Fibroblast of skin of abdomen (primary cell): ENCODE measurements around the gene MEF2C.
A peak's percentile ranks its signal among the peaks of the same experiment; 100 is the strongest.

Experiments used
- DNase-seq: peaks from one replicate; pipeline ENCODE4 v3.0.0-alpha.2; 2013

Gene MEF2C

GRCh38 chr5:88708682-88709398, 174.1 kb downstream of the MEF2C start:
- no peak for DNase-seq

GRCh38 chr5:88708021-88708420, 175.0 kb downstream of the MEF2C start:
- no peak for DNase-seq

- no peak for DNase-seq
Observed at GRCh38 chr5:88707216-88707965, 175.6 kb downstream of the MEF2C start.

- no peak for DNase-seq
Observed at GRCh38 chr5:88702332-88702731, 180.7 kb downstream of the MEF2C start.

DNA sequence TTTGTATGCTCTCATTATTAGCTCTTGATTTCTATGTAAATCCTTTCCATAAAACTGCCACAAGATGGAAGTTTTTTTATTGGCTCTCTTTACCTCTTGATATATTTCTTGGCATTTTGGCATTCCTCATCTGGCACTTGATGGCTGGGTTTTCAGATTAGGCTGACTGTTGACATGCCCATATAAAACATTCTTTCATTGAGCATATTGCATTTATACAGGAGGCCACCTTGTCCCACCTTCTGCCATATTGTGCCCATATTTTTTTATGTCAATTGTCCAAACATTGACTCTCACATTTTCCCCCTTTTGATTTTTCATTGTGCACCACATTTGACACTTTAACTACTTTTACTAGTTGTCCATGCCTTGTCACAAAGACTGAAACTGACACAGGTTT, 182.9 kb downstream of the MEF2C start:
- DNase-seq: no peak

DNA sequence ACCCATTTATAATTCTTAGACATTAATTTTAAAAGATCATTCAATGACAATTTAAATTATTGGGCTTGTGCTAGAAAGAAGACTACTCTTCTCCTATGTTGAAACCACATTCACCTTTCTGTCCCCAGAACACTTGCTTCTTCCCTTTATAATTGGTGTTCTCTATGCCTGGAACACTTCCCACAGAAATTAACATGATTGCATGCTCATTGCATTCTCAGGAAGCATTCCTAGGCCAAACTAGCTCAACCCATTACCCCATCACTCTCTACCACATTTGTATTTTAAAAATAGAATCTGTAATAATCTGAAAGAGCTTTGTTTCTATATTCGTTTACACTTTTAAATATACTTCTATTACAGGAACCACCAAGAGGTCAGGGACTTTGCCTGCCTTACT, 184.7 kb downstream of the MEF2C start:
- DNase-seq: no peak

DNA sequence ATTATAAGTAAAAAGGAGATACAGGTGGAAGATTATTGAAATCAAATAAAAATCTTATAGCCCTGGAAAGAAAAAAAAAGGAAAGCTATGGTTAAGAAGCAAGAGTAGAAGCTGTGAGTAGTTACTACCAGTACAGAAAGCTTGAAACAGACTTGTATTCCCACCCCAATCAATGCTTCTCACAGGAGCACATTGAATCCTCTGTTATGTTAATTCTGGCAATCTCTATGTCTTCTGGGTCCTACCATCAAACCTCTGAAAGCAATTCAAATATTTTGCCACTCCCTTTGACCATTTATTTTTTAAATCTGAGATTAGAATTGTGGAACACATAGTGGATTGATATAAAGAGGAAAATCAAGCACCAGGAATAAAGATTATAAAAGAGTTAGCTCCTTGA, 186.5 kb downstream of the MEF2C start:
- DNase-seq: no peak

DNA sequence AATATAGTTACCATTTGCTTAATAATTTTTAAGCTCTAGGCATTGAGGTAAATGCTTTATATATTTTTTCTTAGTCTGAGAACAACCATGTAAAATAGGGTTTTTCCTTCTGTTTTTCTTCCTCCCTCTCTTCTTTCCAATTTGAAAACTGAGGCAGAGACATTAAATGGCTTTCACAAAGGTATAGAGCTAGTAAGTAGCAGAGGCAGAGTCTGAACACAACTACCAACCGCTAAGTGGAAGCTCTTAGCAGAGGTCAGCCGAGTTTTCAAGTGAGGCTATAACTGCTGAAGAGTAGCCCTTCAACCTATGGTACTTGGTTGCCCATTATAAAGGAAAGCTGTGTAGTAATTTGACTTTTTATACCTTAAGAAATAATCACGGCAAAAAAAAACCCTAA, 187.1 kb downstream of the MEF2C start:
- DNase-seq: no peak

- DNase-seq: no peak
Observed at GRCh38 chr5:88695232-88695631, 187.8 kb downstream of the MEF2C start.

- no peak for DNase-seq
Observed at GRCh38 chr5:88694023-88694679, 188.8 kb downstream of the MEF2C start.

GRCh38 chr5:88693071-88693932, 189.7 kb downstream of the MEF2C start:
- no peak for DNase-seq

DNA sequence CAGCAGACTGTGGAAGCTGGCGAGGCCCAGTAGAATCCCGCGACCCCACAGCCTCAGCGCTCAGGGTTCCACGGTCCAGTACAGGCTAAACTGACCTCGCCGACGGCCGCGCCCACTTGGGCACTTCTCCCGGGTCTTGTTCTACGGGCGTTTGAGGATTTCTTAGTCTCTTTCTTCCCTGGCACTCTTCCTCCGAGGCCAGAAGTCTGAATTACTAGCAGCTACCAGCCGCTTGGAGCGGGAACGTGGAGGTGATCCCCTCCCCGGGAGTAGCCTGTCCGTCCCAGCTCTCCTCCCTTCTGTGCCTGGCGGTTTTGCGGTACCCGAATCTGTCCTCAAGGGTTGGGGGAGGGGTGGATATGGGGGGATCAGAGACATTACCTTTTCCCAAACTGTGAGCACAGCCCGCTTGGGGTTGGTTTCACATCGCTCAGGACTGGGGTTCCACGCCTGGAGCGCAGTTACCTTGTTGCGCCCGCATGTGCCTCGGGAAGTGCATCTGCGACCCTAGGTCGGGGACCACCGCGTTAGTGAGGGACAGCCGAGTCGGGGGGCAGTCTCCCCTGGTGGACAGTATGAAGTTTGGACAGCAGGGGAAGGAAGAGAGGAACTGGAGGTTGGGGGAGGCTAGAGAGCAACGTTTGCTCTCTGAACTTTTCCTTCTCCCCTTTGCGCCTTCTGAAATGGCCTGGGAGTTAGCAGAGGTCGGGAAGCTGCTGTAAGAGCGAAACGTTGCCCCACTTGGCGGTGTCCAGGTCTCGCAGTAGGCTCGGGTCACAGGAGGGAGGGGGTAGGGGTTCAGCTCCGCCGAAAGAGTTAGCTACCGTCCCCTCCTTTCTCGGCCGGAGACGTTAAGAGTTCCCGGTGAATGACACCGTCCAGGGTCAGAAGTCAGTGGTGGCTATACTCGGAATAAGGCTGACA, 190.8 kb downstream of the MEF2C start:
- DNase-seq: no peak

- no peak for DNase-seq
Observed at GRCh38 chr5:88691230-88691582, 191.8 kb downstream of the MEF2C start.

DNA sequence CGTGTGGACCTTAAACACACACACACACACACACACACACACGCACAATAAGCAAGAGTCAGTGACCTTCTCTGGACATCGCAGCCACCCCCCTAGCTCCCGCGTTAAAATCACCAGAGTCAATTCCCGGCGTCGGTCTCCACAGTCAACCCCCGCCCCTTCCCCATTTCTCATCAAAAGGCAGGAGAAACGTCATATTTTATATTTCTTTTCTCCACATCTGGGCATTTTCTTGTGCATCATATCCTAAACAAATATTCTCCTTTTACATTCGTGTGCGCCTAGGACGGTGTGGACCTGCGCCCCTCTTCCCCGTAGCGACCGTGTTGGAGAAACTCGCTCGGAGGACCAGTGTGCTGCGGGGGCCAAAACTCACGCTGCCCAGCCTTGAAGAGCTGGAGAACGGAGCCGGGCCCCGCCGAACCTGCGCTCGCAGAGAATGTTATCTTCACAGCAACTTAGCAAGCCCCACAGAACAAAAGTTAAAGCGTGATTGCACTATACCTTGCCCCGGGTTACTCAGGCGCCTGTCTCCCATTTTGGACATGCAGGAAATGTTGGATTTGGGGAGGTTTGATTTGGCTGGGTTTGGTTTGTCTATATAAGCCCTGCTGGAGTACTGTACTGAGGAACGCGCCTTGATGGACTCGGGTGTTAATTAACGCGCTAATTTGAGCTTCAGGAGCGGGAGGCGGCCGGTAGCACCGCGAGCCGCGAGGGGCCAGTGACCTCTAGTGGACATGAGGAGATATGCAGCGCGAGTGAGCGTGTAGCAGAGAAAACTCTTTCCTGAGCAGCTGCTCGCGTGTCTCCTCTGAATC, 192.4 kb downstream of the MEF2C start:
- DNase-seq: peak; percentile 57

DNA sequence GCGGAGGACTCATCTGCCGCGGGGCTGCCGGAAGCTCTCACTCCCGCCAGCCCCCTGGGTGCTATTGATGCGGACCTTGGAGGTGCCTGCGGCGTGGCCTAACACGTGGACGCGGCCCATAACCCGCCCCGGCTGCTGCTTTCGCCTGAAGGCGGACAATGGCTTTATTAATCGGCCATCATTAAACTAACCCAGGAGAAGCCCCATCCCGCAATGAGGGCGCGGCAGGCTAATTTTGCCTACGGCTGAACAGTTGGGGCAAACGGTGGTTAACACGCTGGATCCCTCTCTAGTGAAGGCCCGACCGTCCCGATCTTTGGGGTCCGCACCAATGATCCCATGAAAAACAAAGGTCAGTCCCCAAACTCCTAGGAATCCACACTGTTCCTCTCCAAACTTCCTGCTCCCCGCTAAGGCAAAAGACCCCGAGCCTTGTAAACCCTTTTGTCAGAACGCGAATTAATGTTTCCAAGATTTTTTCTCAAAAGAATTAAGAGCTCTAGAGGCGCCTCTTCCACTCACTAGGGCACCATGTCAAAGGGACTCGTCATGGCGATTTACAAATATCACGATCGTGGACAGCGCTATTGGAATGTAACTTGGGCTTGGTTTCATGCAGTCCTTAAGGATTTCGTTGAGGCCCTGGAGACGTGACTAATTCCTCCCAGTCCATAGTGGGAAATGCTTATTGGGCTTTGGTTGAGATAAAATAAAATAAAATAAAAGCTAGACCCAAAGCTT, 193.1 kb downstream of the MEF2C start:
- DNase-seq: no peak

- no peak for DNase-seq
Observed at GRCh38 chr5:88688984-88689667, 193.9 kb downstream of the MEF2C start.

DNA sequence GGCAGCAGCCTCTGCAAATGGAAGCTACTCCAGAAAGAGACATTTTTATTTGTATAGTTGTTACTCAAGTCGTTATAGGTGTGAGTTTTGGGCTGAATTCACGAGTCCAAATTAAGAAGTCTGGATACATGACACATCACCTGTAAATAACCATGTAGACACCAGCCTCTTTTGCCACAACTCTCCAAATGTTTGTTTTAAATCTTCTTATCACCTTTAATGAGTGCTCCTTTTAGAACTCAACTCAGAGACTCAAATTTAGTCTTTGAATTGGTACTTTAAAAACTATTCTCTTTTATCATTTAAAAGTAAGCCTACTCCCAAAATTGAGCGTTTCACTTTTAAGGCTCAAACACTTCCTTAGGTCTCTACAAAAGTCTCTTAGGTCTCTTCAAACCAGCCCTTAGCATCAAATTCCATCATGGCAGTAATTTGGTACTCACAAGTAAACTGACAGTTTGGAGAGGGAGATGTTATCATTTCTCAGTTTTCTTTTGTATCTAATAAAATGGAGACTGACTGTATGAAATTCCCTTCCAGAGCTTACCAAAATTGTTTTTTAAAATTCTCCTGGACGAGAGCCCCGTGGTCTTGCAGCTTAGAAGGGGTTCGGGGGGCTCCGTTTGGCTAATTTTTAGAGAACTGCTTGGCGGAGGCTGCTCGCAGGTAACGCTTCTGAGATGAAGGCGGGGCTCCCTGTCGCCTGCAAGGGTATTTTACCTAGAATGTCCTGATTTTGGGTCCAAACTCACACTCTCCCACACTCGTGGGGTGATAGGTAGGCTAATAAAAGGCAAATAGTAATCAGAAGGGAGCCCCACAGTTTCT, 194.6 kb downstream of the MEF2C start:
- no peak for DNase-seq

- no peak for DNase-seq
Observed at GRCh38 chr5:88687373-88687911, 195.5 kb downstream of the MEF2C start.
